PC-3 (cell line): ENCODE results near the gene FGFRL1. TPM values are rescaled to one million over a fixed set of nuclear protein-coding genes. Genes with fewer than 3 reads are reported as not detected.

Experiments used
- ATAC-seq: fragments of 200-7000 bp; cut with Tn5 transposase; 2 replicates; pipeline ENCODE4 v1.9.1; 2020; ENCODE audit warnings: mild to moderate bottlenecking, moderate library complexity
- BruUV-seq: library from RNA; stranded (reverse); fragments of 400-500 nt; replicated peaks from 2 replicates; lab custom pipeline; 2021; lab: Mats Ljungman, UMichigan
- CTCF ChIA-PET: fragments of 300-600 bp; sonication (Branson Sonifier 250); formaldehyde crosslinking; loops from one replicate; lab custom pipeline; 2022; ENCODE audit warnings: antibody characterized with exemption; lab: Charles Lee
- POLR2A ChIA-PET: fragments of 300-600 bp; sonication (Branson Sonifier 250); formaldehyde crosslinking; loops from one replicate; lab custom pipeline; 2022; ENCODE audit warnings: antibody characterized with exemption; ENCODE audit not compliant: unreplicated experiment; lab: Charles Lee
- DNase-seq: peaks from one replicate; pipeline ENCODE4 v3.0.0-alpha.2; 2015
- H2AFZ ChIP-seq: fragments of 300-600 bp; sonication (generic); 2 replicates; pipeline ENCODE4 v1.6.0; 2016; ENCODE audit warnings: antibody characterized with exemption, low read length
- H3F3A ChIP-seq: fragments of 300-600 bp; sonication (generic); one replicate; pipeline ENCODE4 v1.6.0; 2017; ENCODE audit warnings: antibody characterized with exemption, low read length, control low read depth, mild to moderate bottlenecking; ENCODE audit not compliant: unreplicated experiment
- H3K27ac ChIP-seq: fragments of 300-600 bp; sonication (generic); 2 replicates; pipeline ENCODE4 v1.5.1; 2016; ENCODE audit warnings: mild to moderate bottlenecking, low read length
- H3K27me3 ChIP-seq: fragments of 300-600 bp; sonication (generic); 2 replicates; pipeline ENCODE4 v1.6.1; 2016; ENCODE audit warnings: low read length, mixed read lengths
- H3K36me3 ChIP-seq: fragments of 300-600 bp; sonication (generic); 2 replicates; pipeline ENCODE4 v1.6.1; 2016; ENCODE audit warnings: low read depth, mixed run types, low read length, mixed read lengths
- H3K4me1 ChIP-seq: fragments of 300-600 bp; sonication (generic); 2 replicates; pipeline ENCODE4 v1.5.1; 2016; ENCODE audit warnings: low read length; ENCODE audit not compliant: insufficient read depth
- H3K4me2 ChIP-seq: fragments of 300-600 bp; sonication (generic); 2 replicates; pipeline ENCODE4 v1.6.0; 2016; ENCODE audit warnings: low read length
- H3K4me3 ChIP-seq: fragments of 300-600 bp; sonication (generic); 2 replicates; pipeline ENCODE4 v1.5.1; 2016; ENCODE audit warnings: mild to moderate bottlenecking, low read length, mixed read lengths
- H3K79me2 ChIP-seq: fragments of 300-600 bp; sonication (generic); 2 replicates; pipeline ENCODE4 v1.6.1; 2017; ENCODE audit warnings: low read length, mixed read lengths
- H3K9ac ChIP-seq: fragments of 300-600 bp; sonication (generic); 2 replicates; pipeline ENCODE4 v1.6.0; 2016; ENCODE audit warnings: mild to moderate bottlenecking, low read length
- H3K9me2 ChIP-seq: fragments of 300-600 bp; sonication (generic); replicated peaks from 2 replicates; pipeline ENCODE4 v1.6.1; 2016; ENCODE audit warnings: mixed run types, low read length, mixed read lengths
- H3K9me3 ChIP-seq: fragments of 300-600 bp; sonication (generic); 2 replicates; pipeline ENCODE4 v1.6.1; 2016; ENCODE audit warnings: low read length, mixed read lengths
- H4K20me1 ChIP-seq: fragments of 300-600 bp; sonication (generic); 2 replicates; pipeline ENCODE4 v1.6.1; 2016; ENCODE audit warnings: low read length, mixed read lengths
- CTCF ChIP-seq: fragments of 300-600 bp; sonication (generic); conservative IDR thresholded peaks from 2 replicates; pipeline ENCODE4 v1.5.1; 2017; ENCODE audit warnings: antibody characterized with exemption, low read depth, mild to moderate bottlenecking, low read length
- EZH2 ChIP-seq: fragments of 300-600 bp; sonication (generic); IDR thresholded peaks from one replicate; pipeline ENCODE4 v1.6.1; 2017; ENCODE audit warnings: antibody characterized with exemption, mild to moderate bottlenecking, low read length; ENCODE audit not compliant: unreplicated experiment
- EZH2phosphoT487 ChIP-seq: fragments of 300-600 bp; sonication (generic); IDR thresholded peaks from 2 replicates; pipeline ENCODE4 v1.6.1; 2018; ENCODE audit warnings: mild to moderate bottlenecking, antibody characterized with exemption, low read length, borderline replicate concordance
- intact Hi-C: fragments of 100-400 bp; cut with micrococcal nuclease; formaldehyde crosslinking; loops from 2 replicates; pipeline ENCODE4 v1.9.0; 2023
- total RNA-seq: library from RNA; depleted of rRNA; stranded (reverse); fragments of >200 nt; gene quantifications from 2 replicates; pipeline ENCODE4 v1.2.3, GENCODE V29; 2014

FGFRL1 gene
- total RNA-seq, 1 experiment from 2014 or later = 31.2 TPM

GRCh38 chr4:1043162-1043561 is 31.7 kb downstream of the FGFRL1 start:
- H2AFZ ChIP-seq = no peak overlapping the region
- peak overlapping the region; percentile 67 for H3K4me2 ChIP-seq
- no peaks in the 10 kb centered on the region for H3K36me3 ChIP-seq
- ChIA-PET POLR2A (interaction anchor here (0.5 kb wide), 1 partner anchor 41 kb away, joined by 15 read pairs; no protein-coding TSS in a partner anchor), CTCF (no interaction called here)
- no peak overlapping the region for H3K4me3 ChIP-seq
- H3K79me2 ChIP-seq = no peaks in the 10 kb centered on the region
- no peaks in the 10 kb centered on the region for H3K27me3 ChIP-seq
- no peaks in the 10 kb centered on the region for H3K9me2 ChIP-seq
- no peaks in the 10 kb centered on the region for H3K9me3 ChIP-seq
- ATAC-seq (no peak), DNase-seq (no peak)
- H3K9ac ChIP-seq = peak overlapping the region; percentile 29; the same call in 1 of the 2 replicates
- no peaks in the 10 kb centered on the region for H4K20me1 ChIP-seq
- peak overlapping the region; percentile 80 for H3K27ac ChIP-seq
- no TSS peak for BruUV-seq
- no peak for TF ChIP-seq EZH2
- no peak for TF ChIP-seq CTCF
- no peak for TF ChIP-seq EZH2phosphoT487
- intact Hi-C loops = no loop called here
- peaks cover 38% of the 10 kb centered on the region for H3K4me1 ChIP-seq
- no peaks in the 10 kb centered on the region for H3F3A ChIP-seq

GRCh38 chr4:1043651-1044468 is 32.4 kb downstream of the FGFRL1 start:
- H3K27me3 ChIP-seq = no peaks in the 10 kb centered on the region
- no peaks in the 10 kb centered on the region for H3K9me3 ChIP-seq
- no peaks in the 10 kb centered on the region for H4K20me1 ChIP-seq
- peak overlapping the region; percentile 67 for H3K4me2 ChIP-seq
- peak; percentile 81 for ATAC-seq
- TF ChIP-seq EZH2phosphoT487 = no peak
- no peak for TF ChIP-seq EZH2
- TF ChIP-seq CTCF = no peak
- no peaks in the 10 kb centered on the region for H3K79me2 ChIP-seq
- TSS peak; percentile 90 for BruUV-seq
- H3K9ac ChIP-seq = peak overlapping the region; percentile 76
- H3K4me1 ChIP-seq = peaks cover 38% of the 10 kb centered on the region
- H3K36me3 ChIP-seq = no peaks in the 10 kb centered on the region
- peak overlapping the region; percentile 80 for H3K27ac ChIP-seq
- no peaks in the 10 kb centered on the region for H3F3A ChIP-seq
- DNase-seq = peak; percentile 97
- peak overlapping the region; percentile 63 for H2AFZ ChIP-seq
- 0 out of 2 replicates have a peak overlapping the region, but pooled peaks have one; percentile 22 for H3K4me3 ChIP-seq
- no peaks in the 10 kb centered on the region for H3K9me2 ChIP-seq
- intact Hi-C loops = no loop called here
- CTCF ChIA-PET = no interaction called here
- POLR2A ChIA-PET = interaction anchor here (0.5 kb wide), 1 partner anchor 40 kb away, joined by 15 read pairs; no protein-coding TSS in a partner anchor
